Retinal pigment epithelial cell (primary cell): ENCODE measurements around the gene E2F1.
A peak's percentile ranks its signal among the peaks of the same experiment; 100 is the strongest.

ENCODE experiments used
- DNase-seq: peaks from one replicate; pipeline ENCODE4 v3.0.0-alpha.2; 2010; ENCODE audit warnings: low read depth
- H3K4me3 ChIP-seq: 2 replicates; pipeline ENCODE4 v1.5.1; 2011; ENCODE audit warnings: mild to moderate bottlenecking, low read length, control low read depth, moderate library complexity
- CTCF ChIP-seq: conservative IDR thresholded peaks from 2 replicates; pipeline ENCODE4 v1.5.1; 2011; ENCODE audit warnings: low read depth, low read length, control low read depth, inconsistent platforms

E2F1 gene

DNA sequence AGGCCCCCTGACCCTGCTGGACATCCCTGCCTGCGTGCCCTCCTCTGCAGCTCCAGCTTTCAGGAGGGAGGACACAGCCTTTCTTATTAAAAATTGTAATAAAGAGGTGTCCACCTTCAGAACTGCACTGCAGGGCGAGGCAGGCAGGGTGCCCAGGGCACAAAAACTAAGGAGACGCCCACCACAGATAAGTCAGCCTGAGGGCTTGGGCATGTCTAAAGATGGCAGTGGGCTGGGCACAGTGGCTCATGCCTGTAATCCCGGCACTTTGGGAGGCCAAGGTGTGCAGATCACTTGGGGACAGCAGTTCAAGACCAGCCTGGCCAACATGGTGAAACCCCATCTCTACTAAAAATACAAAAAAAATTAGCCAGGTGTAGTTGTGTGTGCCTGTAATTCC is 31.0 kb downstream of the E2F1 start:
- no peak for TF ChIP-seq CTCF
- no peak for DNase-seq
- H3K4me3 ChIP-seq = no peak overlapping the region

- no peak for DNase-seq
- no peak for TF ChIP-seq CTCF
- H3K4me3 ChIP-seq = no peak overlapping the region
Measured at GRCh38 chr20:33654680-33655161, 31.5 kb downstream of the E2F1 start.

DNA sequence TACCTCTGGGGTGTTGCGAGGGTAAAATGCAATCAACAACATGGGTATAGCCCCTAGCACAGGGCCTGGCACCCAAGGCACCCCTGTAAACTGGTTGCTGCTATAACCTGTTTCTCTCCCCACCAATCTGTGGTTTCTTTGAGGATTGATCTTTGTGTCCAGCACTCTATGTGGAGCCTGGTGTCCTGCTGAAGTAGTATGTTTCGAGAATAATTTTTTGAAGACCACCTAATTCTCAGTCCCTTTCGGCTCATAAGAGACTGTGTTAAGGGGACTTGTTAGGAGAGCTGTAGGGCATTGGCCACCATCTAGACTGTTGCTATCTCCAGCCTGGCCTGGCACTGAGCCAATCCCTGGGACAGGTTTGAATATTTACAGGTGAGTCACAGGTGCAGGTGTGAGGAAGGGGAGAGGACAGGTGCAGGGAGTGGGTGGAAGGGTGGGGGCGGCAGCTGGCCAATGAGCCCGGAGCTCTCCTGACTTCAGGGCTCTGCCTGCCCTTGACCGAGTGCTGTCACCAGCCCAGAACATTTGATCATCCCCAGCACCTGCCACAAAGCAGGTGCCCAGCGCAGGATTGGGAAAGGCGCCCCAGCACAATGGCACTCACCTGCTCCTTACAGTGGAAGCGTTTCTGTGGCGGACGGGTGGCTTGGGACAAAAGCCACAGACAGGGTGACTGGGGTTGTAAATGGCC is 32.1 kb downstream of the E2F1 start:
- H3K4me3 ChIP-seq = no peak overlapping the region
- DNase-seq = no peak
- TF ChIP-seq CTCF = no peak

GRCh38 chr20:33653218-33653899 is 32.8 kb downstream of the E2F1 start:
- H3K4me3 ChIP-seq = no peak overlapping the region
- no peak for DNase-seq
- TF ChIP-seq CTCF = peak; percentile 97

DNA sequence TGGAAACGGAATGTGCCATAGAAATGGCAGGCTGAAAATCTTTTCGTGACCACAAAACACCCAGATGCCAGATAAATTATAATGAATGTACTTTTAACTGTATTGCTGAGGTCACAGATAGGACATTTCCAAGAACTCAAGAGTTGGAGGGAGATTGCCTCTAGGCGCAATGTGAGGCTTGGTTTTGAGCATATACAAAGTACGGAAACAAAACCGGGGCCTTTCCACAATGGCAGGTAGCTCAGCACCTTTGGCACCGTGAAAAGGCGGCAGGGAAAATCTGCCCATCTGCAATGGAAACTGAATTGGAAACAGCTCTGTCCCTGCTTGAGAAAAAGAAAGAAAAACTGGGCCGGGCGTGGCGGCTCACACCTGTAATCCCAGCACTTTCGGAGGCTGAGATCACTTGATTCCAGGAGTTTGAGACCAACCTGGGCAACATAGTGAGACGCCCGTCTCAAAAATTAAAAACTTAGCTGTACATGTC is 34.6 kb downstream of the E2F1 start:
- DNase-seq = no peak
- TF ChIP-seq CTCF = no peak
- no peak overlapping the region for H3K4me3 ChIP-seq

DNA sequence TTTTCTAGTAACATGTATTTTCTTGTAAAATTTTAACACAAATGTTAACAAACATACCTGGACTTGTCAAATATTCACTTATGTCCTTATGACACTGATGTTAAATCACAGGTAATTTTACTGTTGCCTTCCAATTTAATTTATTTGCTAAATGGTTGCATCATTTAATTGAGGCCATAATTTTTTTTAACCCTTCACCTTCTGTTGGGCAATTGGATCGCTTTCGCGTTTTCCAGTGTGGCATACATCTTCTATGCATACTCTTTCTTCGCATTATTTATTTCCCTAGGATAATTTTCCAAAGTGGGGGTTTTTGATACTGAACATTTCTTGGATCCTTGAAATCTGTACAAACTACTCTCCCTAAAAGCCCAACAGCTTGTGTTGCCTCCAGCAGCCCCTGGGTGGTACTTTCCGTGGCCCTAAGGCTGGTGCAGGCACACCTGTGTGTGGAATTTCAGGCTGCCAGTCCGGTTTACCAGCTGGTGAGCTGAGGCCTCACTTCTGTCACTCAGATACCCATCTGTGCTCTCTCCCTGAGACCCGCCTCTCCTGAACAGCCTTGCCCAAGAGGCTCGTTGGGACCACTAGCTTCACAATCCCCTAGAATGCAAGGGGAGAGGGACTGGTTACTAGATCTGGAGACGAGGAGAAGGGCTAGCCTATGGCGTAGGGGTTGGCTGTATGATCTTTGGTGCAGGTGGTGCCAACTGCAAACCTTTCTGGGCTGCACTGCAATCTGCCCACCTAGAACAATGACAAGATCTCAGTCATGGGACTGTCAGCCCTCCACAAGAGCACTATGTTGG is 35.2 kb downstream of the E2F1 start:
- H3K4me3 ChIP-seq = no peak overlapping the region
- no peak for DNase-seq
- TF ChIP-seq CTCF = no peak
